Spleen (tissue), 7 donors: ENCODE results near the gene GUCA2A.

Experiments
- CTCF ChIP-seq, 11 experiments: fragments of 200-600 bp in 7 of 11; fragments of 450-650 bp in 4 of 11; sonication (generic) in 4 of 11; IDR thresholded peaks in 8 of 11; conservative IDR thresholded peaks in 3 of 11; 1 replicate in 7 of 11; 2 replicates in 4 of 11; pipeline versions ENCODE4 v1.4.0 to v1.8.0; 2016 to 2021; ENCODE audit warnings: antibody characterized with exemption in 11 of 11, inconsistent platforms in 4 of 11, mild to moderate bottlenecking in 1 of 11
- POLR2A ChIP-seq, 3 donors: fragments of 450-650 bp; IDR thresholded peaks; one replicate each; pipeline ENCODE4 v1.5.1; 2017; ENCODE audit warnings: antibody characterized with exemption in 3 of 3, mild to moderate bottlenecking in 1 of 3
- POLR2AphosphoS5 ChIP-seq, 3 donors: sonication (generic); formaldehyde crosslinking; IDR thresholded peaks; one replicate each; pipeline ENCODE4 v1.5.1; 2017; ENCODE audit warnings: antibody characterized with exemption in 3 of 3
- donor health status: DM: no; HTN: no; CAD: no; lungs with moderate emphysema.
- donor health status: DM: no; HTN: no; CAD: no.
- donor health status: DM: no; HTN: no; CAD: no.

GRCh38 chr1:42192106-42192505 lies 27.6 kb upstream of the GUCA2A start:
- TF ChIP-seq POLR2A (IDR thresholded peaks at IDR 0.05): no peak
- no peak for TF ChIP-seq CTCF (IDR thresholded peaks at IDR 0.05 in 8 of 11, conservative IDR thresholded peaks at IDR 0.05 in 3 of 11)
- TF ChIP-seq POLR2AphosphoS5 (IDR thresholded peaks at IDR 0.05): no peak
